Measurements from ENCODE around the gene LEPR.
"Not testable (repeated sequence)": the region's sequence is repeated elsewhere in the genome, so short reads cannot be mapped to it uniquely, and the experiment has no call there.

DNA sequence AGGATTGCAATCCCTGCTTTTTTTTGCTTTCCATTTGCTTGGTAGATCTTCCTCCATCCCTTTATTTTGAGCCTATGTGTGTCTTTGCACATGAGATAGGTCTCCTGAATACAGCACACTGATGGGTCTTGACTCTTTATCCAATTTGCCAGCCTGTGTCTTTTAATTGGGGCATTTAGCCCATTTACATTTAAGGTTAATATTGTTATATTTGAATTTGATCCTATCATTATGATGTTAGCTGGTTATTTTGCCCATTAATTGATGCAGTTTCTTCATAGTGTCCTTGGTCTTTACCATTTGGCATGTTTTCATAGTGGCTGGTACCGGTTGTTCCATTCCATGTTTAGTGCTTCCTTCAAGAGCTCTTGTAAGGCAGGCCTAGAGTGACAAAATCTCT is 45.4 kb downstream of the LEPR start:
- TF ChIP-seq POLR2AphosphoS5, POLR2A, EP300 (IDR thresholded peaks at IDR 0.05): not testable (repeated sequence)
- TF ChIP-seq, protein P1, sequence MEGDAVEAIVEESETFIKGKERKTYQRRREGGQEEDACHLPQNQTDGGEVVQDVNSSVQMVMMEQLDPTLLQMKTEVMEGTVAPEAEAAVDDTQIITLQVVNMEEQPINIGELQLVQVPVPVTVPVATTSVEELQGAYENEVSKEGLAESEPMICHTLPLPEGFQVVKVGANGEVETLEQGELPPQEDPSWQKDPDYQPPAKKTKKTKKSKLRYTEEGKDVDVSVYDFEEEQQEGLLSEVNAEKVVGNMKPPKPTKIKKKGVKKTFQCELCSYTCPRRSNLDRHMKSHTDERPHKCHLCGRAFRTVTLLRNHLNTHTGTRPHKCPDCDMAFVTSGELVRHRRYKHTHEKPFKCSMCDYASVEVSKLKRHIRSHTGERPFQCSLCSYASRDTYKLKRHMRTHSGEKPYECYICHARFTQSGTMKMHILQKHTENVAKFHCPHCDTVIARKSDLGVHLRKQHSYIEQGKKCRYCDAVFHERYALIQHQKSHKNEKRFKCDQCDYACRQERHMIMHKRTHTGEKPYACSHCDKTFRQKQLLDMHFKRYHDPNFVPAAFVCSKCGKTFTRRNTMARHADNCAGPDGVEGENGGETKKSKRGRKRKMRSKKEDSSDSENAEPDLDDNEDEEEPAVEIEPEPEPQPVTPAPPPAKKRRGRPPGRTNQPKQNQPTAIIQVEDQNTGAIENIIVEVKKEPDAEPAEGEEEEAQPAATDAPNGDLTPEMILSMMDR (IDR thresholded peaks at IDR 0.05), result not testable (repeated sequence)
